Common myeloid progenitor, CD34-positive (primary cell): Measurements from ENCODE around the gene LIPE.

ENCODE experiments used
- CTCF ChIA-PET: fragments of 350-600 bp; sonication (Branson Sonifier 250); formaldehyde crosslinking; loops from one replicate; lab custom pipeline; 2021; ENCODE audit warnings: antibody characterized with exemption; lab: Charles Lee
- POLR2A ChIA-PET: fragments of 350-600 bp; sonication (Branson Sonifier 250); formaldehyde crosslinking; loops from one replicate; lab custom pipeline; 2021; ENCODE audit warnings: antibody characterized with exemption; lab: Charles Lee
- DNase-seq, 3 donors: peaks; one replicate each; pipeline versions ENCODE4 v3.0.0 to v3.0.0-alpha.2; 2013
- H3K27ac ChIP-seq, 2 experiments: 1 replicate in 1 of 2; 2 replicates in 1 of 2; pipeline ENCODE4 v1.7.0; 2013; ENCODE audit warnings: inconsistent platforms in 2 of 2, low read length in 2 of 2, mild to moderate bottlenecking in 2 of 2, low read depth in 1 of 2, moderate library complexity in 1 of 2; ENCODE audit not compliant: severe bottlenecking in 2 of 2, insufficient read depth in 1 of 2, poor library complexity in 1 of 2
- H3K27me3 ChIP-seq, 5 experiments: replicated peaks in 2 of 5; 1 replicate in 3 of 5; 2 replicates in 2 of 5; pipeline versions ENCODE4 v1.6.1 to v1.7.0; 2013; ENCODE audit warnings: low read length in 4 of 5, mild to moderate bottlenecking in 2 of 5, moderate library complexity in 2 of 5, inconsistent platforms in 1 of 5; ENCODE audit not compliant: insufficient read depth in 5 of 5, control insufficient read depth in 4 of 5
- H3K36me3 ChIP-seq, 4 experiments: 1 replicate in 2 of 4; 2 replicates in 2 of 4; pipeline versions ENCODE4 v1.6.1 to v1.7.0; 2013; ENCODE audit warnings: low read length in 3 of 4, control low read depth in 1 of 4, mild to moderate bottlenecking in 1 of 4; ENCODE audit not compliant: control insufficient read depth in 4 of 4, insufficient read depth in 4 of 4
- H3K4me1 ChIP-seq, 4 experiments: 1 replicate in 3 of 4; 2 replicates in 1 of 4; pipeline versions ENCODE4 v1.6.1 to v1.7.1; 2013; ENCODE audit warnings: low read length in 3 of 4, mild to moderate bottlenecking in 3 of 4, control low read depth in 1 of 4, inconsistent platforms in 1 of 4, moderate library complexity in 1 of 4; ENCODE audit not compliant: control insufficient read depth in 4 of 4, insufficient read depth in 4 of 4; ENCODE audit errors: control extremely low read depth in 1 of 4
- H3K4me3 ChIP-seq, 7 experiments: 1 replicate in 4 of 7; 2 replicates in 3 of 7; pipeline versions ENCODE4 v1.5.1 to v1.7.0; 2013; ENCODE audit warnings: mild to moderate bottlenecking in 7 of 7, low read length in 6 of 7, moderate library complexity in 6 of 7, inconsistent platforms in 2 of 7, low read depth in 2 of 7, control low read depth in 1 of 7; ENCODE audit not compliant: insufficient read depth in 4 of 7, control insufficient read depth in 1 of 7; ENCODE audit errors: extremely low read depth in 1 of 7
- H3K9me3 ChIP-seq, 5 experiments: 1 replicate in 4 of 5; 2 replicates in 1 of 5; pipeline versions ENCODE4 v1.6.1 to v1.7.1; 2013; ENCODE audit warnings: low read length in 4 of 5, mild to moderate bottlenecking in 2 of 5, inconsistent platforms in 1 of 5, low read depth in 1 of 5, moderate library complexity in 1 of 5; ENCODE audit not compliant: control insufficient read depth in 4 of 5, insufficient read depth in 2 of 5; ENCODE audit errors: control extremely low read depth in 1 of 5
- WGBS: methylation state at CpG from one replicate; pipeline ENCODE4 v1.1.5; 2013; ENCODE audit not compliant: insufficient coverage; 5-methylcytosine and 5-hydroxymethylcytosine counted together

The LIPE gene

GRCh38 chr19:42469311-42470235, 42.4 kb upstream of the LIPE start:
- Histone ChIP-seq H3K9me3 (no peaks in the 10 kb centered on the region), H3K27me3 (no peaks in the 10 kb centered on the region), H3K4me3 (no peak overlapping the region), H3K4me1 (peaks cover 4 to 25% (median 18%) of the 10 kb centered on the region in 4 experiments), H3K27ac (no peak overlapping the region), H3K36me3 (no peaks in the 10 kb centered on the region)
- 27% methylated on average over 5 of the region's 8 CpGs for WGBS
- ChIA-PET POLR2A (interaction anchor here (0.6 kb wide), 1 partner anchor 14 kb away, joined by 3 read pairs; no protein-coding TSS in a partner anchor), CTCF (interaction anchor here (0.7 to 1.2 kb wide), 3 partner anchors 15 to 59 kb away, joined by 3 read pairs; partner anchors contain the start of gene CEACAM1)
- peak; percentile 35 to 81 (median 75) for DNase-seq

GRCh38 chr19:42468273-42468796, 41.1 kb upstream of the LIPE start:
- Histone ChIP-seq H3K4me1 (peaks cover 4 to 25% (median 18%) of the 10 kb centered on the region in 4 experiments), H3K36me3 (no peaks in the 10 kb centered on the region), H3K27me3 (no peaks in the 10 kb centered on the region), H3K9me3 (no peaks in the 10 kb centered on the region), H3K4me3 (no peak overlapping the region), H3K27ac (no peak overlapping the region)
- DNase-seq = no peak
- WGBS = 100% methylated on average over 3 of the region's 3 CpGs
- ChIA-PET POLR2A (no interaction called here), CTCF (interaction anchor here (1.2 kb wide), 1 partner anchor 60 kb away, joined by 3 read pairs; the partner anchor contains the start of gene CEACAM1)

GRCh38 chr19:42467183-42467760, 40.1 kb upstream of the LIPE start:
- no peak overlapping the region for H3K27ac ChIP-seq
- H3K4me3 ChIP-seq = no peak overlapping the region
- no peaks in the 10 kb centered on the region for H3K9me3 ChIP-seq
- no peaks in the 10 kb centered on the region for H3K36me3 ChIP-seq
- ChIA-PET CTCF (interaction anchor here (0.6 to 1.8 kb wide), 4 partner anchors 8 to 62 kb away, joined by 3 to 12 read pairs (median 5); partner anchors contain the start of gene CEACAM1), POLR2A (no interaction called here)
- no peaks in the 10 kb centered on the region for H3K27me3 ChIP-seq
- peak in 2 of 3 donors; percentile 54 to 59 for DNase-seq
- peaks cover 4 to 25% (median 18%) of the 10 kb centered on the region in 4 experiments for H3K4me1 ChIP-seq
- 8% methylated on average over 4 of the region's 5 CpGs for WGBS

- no peak overlapping the region for H3K4me3 ChIP-seq
- DNase-seq = no peak
- H3K9me3 ChIP-seq = no peaks in the 10 kb centered on the region
- 70% methylated on average over 5 of the region's 5 CpGs for WGBS
- no peaks in the 10 kb centered on the region for H3K36me3 ChIP-seq
- H3K4me1 ChIP-seq = peaks cover 4 to 25% (median 18%) of the 10 kb centered on the region in 4 experiments
- no peak overlapping the region for H3K27ac ChIP-seq
- ChIA-PET POLR2A (no interaction called here), CTCF (interaction anchor here (0.6 to 1.8 kb wide), 6 partner anchors 8 to 130 kb away, joined by 3 to 12 read pairs (median 4); partner anchors contain the start of gene CEACAM1)
- no peaks in the 10 kb centered on the region for H3K27me3 ChIP-seq
Measured at GRCh38 chr19:42466521-42467182, 39.5 kb upstream of the LIPE start.

GRCh38 chr19:42465827-42466280, 38.7 kb upstream of the LIPE start:
- no peak overlapping the region for H3K27ac ChIP-seq
- H3K4me3 ChIP-seq = no peak overlapping the region
- no peaks in the 10 kb centered on the region for H3K36me3 ChIP-seq
- CTCF ChIA-PET = interaction anchor here (0.6 to 1.8 kb wide), 5 partner anchors 9 to 131 kb away, joined by 3 to 12 read pairs (median 5); no protein-coding TSS in a partner anchor
- H3K27me3 ChIP-seq = no peaks in the 10 kb centered on the region
- POLR2A ChIA-PET = no interaction called here
- H3K4me1 ChIP-seq = peaks cover 4 to 25% (median 18%) of the 10 kb centered on the region in 4 experiments
- peak in 1 of 3 donors; percentile 25 for DNase-seq
- H3K9me3 ChIP-seq = no peaks in the 10 kb centered on the region
- WGBS = 96% methylated on average over 5 of the region's 5 CpGs

GRCh38 chr19:42461700-42462324, 34.6 kb upstream of the LIPE start:
- H3K4me3 ChIP-seq = no peak overlapping the region
- ChIA-PET POLR2A (interaction anchor here (0.7 to 0.9 kb wide), 2 partner anchors 9 to 305 kb away, joined by 3 to 9 read pairs; no protein-coding TSS in a partner anchor), CTCF (no interaction called here)
- peaks cover 3 to 11% (median 7%) of the 10 kb centered on the region in 4 experiments for H3K4me1 ChIP-seq
- H3K36me3 ChIP-seq = no peaks in the 10 kb centered on the region
- WGBS = 96% methylated on average over 4 of the region's 4 CpGs
- H3K9me3 ChIP-seq = no peaks in the 10 kb centered on the region
- no peaks in the 10 kb centered on the region for H3K27me3 ChIP-seq
- H3K27ac ChIP-seq = no peak overlapping the region
- no peak for DNase-seq
